Activated CD4-positive, CD25-positive, alpha-beta regulatory T cell treated with anti-CD3 and anti-CD28 coated beads, Interleukin-2, amount 50 U/mL, for 16 hours (primary cell): ENCODE results near the gene IL22RA2.
"Not testable (repeated sequence)": the region's sequence is repeated elsewhere in the genome, so short reads cannot be mapped to it uniquely, and the experiment has no call there.

Experiments
- DNase-seq: peaks from one replicate; pipeline ENCODE4 v3.0.0-alpha.2; 2020; ENCODE audit warnings: low read depth, low spot score

IL22RA2 gene

DNA sequence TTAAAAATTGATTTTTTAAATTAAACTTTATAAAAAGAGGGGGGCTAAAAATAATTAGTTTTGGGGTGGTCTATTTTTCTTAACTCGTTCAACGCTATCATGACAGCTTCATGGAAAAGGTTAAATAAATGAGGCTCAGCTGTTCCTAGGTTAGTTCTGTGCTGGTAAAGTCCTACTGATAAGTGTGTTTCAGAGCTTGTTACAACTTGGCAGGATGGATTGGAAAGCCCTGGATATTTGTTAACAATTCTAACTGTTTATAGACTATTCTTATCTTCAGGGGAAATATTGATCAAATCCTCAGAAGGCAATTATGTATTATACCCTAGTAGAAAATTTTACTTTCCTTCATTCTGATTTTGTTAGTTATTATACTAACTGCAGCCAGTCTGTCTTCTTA is 50.4 kb downstream of the IL22RA2 start:
- no peak for DNase-seq

DNA sequence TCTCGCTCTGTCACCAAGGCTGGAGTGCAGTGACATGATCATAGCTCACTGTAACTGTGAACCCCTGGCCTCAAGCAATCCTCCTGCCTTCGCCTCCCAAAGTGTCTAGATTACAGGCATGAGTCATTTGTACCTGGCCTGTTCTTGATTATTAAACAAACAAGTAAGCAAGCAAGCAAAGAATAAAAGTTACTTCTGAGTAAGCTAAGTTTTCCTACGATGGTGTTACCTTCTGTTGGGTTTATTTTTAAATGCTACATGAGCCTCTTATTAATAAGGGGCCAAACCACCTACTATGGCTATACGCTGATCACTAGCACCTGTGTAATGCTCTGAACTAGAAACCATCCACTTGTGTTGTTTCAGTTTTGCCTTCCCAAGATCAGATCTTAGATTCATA is 50.8 kb downstream of the IL22RA2 start:
- DNase-seq: no peak

DNA sequence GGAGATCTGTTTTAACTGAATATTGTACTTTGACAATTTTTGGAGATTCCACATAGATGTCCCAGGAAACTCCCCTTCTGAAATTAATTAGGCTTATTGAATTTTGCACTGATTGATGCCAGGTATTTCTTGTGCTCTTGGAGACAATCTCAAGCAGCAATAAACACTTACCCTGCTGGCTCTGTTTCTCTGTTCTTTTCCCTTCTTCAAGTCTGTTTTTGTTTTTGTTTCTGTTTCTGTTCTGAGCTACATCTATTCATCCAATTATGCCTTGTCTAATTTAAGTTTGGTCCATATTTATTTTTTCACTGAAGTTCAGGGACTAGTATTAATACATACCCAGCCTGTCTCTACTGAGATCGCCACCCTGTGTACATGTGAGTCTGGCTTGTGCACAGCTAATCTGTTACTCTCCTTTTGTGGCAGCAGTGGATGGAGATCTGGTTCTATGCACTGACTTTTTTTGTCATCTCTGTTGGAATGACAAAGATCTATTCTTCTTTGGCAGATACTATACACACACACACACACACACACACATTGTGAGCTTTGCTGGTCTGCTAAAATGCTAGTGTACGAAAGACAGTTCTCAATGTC is 51.9 kb downstream of the IL22RA2 start:
- DNase-seq: no peak

DNA sequence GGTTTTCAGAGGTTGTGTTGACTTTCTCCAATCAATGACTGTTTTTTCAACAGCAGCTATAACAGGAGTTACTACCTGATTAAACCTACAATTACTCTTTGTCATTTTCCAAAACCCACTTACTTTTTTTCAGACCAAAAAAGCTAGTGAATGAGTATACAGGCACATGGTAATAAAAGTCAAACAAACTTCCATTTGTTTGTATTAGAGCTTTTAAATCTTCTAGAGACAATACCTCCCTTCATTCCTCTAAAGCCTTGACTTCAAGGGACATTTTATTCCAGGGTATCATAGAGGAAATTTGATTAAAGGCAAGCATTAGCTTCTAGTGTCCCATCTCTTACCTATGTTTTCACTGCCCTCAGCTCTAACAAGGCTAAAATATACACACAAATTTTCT is 52.7 kb downstream of the IL22RA2 start:
- no peak for DNase-seq

DNA sequence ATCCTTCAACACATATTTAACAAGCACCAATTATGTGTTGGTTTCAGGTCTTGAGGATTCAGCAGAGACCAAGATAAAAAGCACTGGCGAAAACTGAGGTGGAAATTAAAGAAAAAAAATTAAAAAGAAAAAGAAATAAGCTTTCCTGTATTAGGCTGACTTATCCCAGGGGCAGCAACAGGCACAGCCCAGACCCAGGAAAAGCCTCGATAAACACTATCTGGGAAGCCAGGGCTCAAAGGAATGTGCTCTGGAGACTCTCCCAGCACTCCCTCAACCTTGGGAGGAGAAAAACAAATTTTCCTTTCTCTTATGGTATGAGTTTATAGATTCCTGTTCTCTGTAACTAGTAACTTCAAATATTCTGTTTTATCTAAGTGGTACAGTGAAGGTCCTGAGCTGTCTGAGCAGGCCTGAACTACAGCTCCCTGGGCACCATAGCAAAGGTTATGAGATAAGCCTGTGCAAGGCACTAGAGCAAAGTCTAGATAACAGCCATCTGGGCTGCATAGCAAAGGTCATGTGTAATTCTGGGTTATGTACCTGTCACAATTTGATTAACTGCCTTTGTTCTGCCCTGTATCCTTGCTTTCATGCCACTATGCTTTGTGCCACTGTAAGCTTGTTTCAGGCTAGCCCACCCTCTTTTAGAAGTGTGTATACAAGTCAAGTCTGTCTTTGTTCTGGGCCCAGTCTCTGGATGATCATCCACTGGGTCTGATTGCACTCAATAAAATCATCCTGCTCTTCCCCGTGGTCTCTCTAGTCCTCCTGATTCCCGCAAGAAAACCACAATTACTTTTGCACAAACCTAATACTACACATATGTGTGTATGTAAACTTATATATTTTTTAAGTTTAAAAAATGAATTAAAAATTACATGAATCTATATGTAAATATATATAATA is 54.0 kb downstream of the IL22RA2 start:
- DNase-seq: no peak

DNA sequence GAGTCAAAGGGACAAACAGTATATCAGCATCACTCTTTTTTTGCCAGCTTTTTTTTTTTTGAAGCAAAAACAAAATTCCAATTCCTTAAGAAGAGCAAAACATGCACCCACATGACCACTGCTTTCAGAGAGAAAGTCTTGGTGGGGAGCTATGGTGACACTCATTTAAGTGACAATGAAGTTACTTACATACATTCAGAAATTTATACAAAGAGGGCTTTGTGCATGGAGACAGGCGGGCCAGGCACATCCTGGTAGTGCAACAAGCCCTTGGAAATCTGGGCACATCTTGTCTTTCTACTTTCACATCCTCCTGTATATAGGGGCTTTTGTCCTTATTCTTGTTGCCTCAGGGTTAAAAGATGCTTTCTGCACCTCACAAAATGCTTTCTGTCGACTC is 55.9 kb downstream of the IL22RA2 start:
- no peak for DNase-seq

DNA sequence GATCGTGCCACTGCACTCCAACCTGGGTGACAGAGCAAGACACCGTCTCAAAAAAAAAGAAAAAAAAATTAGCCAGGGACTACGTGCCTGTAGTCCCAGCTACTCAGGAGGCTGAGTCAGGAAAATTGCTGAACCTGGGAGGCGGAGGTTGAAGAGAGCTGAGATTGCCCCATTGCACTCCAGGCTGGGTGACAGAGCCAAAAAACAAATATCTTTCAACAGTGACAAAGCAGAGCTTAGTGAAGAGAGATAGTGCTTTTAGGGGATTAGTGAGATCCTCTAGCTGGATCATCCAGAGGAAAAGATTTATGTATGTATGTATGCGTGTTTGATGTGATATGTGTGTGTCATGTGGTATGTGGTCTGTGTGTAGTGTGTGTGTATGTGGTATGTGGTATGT is 56.6 kb downstream of the IL22RA2 start:
- DNase-seq: no peak

DNA sequence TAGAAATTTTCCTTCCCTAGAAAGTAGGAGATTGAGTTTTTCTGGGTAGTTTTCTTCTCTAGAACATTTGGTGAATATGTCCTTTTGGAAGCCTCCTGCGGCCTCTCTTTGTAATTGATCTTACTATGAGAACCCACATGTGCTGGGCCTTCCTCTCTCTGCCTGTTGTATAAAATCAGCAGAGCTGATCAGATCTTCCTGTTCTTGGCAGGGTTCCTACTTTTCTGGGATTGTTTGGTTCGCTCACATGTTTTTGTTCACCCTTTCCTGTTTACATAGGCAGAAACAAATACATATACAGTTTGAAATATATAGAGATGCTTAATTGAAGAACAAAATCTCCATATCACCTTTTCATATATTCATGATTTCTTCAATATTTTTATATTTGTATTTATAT is 57.8 kb downstream of the IL22RA2 start:
- DNase-seq: no peak

DNA sequence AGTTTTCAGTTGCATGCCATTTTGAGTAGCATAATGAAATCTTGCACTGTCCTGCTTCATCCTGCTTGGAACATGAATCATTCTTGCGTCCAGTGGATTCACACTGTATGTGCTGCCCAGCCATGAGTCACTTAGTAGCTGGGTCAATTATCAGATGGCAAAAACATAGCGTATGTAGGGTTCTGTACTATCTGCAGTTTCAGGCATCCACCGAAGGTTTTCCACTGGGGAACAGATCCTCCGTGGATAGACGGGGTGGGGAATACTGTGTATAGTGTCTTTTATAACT is 61.4 kb downstream of the IL22RA2 start:
- DNase-seq: no peak

DNA sequence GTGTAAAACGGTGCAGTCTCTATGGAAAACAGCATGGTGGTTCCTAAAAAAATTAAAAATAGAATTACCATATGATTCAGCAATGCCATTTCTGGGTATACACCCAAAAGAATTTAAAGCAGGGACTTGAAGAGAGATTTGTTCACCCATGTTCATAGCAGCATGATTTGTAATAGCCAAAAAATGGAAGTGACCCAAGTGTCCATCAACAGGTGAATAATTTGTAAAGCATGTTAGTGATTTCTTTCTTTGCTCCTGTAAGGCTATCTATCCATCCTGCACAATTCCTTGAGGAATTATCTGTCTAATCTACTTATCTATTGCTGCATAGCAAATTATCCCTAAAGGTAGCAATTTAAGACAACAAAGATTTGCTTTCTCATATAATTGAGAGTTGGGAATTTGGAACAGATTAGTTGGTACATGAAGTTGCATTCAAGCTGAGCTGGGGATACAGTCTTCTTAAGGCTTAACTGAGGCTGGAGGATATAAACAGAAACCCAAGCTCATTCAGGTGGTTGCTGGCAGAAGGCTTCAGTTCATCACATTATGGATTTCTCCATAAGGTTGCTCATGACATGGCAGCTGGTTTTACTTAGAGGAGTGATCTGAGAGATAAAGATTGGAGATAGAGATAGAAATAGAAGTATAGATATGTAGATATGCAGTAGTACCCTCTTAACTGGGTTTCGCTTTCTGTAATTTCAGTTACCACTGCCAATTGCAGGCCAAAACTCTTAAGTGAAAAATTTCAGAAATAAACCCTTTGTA is 62.0 kb downstream of the IL22RA2 start:
- no peak for DNase-seq

DNA sequence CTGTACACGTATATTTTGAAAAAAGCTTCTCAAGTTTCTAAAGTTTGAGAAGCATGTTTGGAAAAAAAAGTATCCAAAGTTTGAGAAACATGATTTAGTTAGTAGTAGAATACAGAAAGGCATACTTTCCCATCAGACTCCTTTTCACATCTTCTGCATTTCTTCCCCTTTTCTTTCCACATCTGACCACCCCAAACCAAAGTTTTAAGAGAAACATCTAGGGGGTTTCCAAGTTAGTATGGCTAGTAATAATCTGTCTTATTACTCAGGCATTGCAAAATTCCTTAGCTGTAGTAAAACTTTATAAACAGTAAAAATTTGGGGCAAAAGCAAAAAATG is 65.7 kb downstream of the IL22RA2 start:
- DNase-seq: no peak

DNA sequence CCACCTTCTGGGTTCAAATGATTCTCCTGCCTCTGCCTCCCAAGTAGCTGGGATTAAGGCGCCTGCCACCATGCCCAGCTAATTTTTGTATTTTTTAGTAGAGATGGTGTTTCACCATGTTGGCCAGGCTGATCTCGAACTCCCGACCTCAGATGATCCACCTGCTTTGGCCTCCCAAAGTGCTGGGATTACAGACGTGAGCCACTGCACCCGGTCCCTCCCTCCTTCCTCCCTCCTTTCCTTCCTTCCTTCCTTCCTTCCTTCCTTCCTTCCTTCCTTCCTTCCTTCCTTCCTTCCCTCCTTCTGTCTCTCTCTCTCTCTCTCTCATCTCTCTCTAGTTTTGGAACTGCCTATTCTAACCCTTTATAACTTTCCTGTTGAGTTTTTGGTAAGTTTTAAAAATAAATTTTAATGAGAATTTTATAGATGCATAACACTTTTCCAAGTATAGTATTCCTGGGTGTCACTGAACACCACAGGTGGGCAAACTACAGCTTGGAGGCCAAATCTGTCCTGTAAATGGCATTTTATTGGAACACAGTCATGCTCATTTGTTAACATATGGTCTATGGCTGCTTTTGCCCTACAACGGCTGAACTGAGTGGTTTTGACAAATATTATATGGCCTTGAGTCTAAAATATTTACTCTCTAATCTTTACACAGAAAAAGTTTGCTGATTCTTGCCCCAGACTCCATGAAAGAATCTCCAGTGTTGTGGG is 66.2 kb downstream of the IL22RA2 start:
- not testable (repeated sequence) for DNase-seq

DNA sequence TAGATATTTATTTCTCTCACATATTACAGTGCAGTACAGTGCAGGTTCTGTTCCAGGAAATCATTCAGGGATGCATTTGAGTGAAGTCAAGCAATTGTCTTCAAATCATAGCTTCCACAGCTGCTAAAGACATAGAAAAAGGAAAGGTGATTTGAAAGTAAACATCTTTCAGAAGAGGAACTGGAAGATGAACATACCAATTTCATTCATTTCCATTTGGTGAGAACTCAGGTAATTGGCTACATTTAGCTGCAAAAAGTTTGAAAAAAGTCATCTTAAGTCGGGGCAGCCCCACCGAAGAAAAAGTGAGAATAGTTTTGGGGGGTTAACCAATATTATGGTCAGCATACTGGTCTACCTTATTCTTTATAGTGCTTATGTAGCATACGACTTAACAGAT is 67.3 kb downstream of the IL22RA2 start:
- DNase-seq: no peak

DNA sequence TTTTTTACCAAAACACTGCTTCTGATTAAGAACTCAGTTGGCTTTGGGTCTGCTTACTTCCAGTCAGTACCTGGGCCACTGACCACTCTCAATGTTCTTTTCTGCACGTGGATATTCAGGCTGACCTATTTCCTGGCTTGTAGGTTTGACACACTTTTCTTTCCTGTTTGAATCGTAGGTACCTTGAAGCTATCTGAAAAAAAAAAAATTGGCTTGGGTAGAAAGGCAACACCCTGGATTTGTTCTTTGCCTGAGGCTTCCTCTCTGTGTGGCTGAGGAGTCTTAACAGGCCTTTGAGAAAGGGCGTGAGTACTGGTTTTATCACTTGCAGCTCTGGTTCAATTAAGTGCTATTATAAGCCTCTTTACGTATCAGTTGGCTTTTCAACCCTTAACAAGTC is 68.1 kb downstream of the IL22RA2 start:
- no peak for DNase-seq

DNA sequence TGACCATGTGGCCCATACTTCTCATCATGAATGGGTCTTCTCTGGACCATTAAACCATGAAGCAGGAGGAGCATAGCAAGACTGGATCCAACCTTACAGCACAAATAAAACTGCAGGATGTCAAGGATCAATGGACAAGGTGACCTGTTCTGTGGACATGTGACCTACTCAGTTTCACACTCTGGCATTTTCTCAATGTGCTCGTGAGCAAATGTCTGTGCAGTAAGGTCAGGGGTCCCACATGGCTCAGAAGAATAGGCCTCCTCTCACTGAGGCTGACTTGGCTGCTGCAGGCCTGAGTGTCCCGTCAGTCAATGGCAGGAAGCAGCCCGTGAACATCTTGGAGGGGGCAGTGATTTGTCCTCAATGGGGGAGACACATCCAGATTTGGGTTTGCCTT is 68.5 kb downstream of the IL22RA2 start:
- DNase-seq: no peak

DNA sequence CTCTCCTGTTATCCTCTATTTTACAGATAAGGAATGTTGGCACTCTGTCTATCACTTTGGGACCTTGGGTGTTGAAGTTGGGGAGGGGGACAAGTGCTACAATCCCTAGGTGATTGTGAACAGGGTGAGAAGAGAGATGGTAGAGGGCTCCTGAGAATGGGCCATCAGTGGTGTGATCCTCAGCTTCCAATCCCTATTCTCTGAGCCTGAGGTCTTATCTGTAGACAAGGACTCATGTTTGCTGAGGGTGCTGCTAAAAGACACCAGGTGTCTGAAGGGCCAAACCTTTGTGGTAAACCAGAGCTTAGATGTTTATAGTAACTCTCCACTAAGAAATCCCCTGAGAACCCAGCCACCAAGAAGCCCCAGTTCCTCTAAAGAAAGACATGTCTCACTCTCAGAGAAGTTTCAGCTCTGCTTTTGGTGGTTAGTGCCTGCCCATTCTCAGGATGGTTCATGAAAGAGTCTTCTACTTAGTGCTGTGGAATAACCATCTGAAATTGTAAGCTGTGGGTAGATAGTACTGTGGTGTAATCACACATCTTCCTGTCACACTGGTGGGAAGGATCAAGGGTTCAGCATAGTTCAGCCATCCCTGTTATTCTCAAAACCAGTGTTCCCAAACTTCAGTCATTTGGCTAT is 70.5 kb downstream of the IL22RA2 start:
- DNase-seq: no peak

DNA sequence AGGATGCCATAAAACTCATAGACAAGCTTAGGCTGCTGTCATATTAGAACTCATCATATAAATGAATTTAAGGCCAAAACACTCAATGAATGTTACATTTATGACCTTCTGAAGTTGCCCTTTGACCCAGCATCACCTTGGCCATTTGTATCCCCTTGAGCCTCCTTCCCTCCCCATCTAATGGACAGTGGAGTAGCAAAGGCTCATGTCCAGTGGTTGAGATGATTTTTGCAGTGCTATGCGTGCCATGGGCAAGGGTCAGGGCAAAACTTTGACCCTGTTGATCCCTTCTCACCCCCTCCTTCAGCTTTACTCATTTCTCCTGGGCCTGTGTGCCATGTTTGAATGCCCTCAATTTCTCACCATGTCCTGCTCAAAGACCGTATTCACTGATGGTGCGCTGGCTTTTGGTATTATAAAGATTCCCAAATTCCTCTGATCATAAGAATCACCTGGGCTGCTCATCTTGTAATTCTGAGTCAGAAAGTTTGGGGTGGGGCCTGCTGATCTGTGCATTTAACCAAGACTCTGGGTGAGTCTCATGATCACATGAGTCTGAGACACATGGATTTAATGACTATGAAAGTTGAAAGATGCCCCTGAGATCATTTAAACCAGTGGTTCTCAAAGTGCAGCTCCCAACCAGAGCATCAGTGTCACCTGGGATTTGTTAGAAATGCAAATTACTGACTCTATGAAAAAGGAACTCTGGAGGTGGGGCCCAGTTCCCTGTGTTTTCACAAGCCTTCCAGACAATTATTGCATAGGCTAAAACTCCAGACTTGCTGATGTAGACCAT is 71.2 kb downstream of the IL22RA2 start:
- DNase-seq: no peak

DNA sequence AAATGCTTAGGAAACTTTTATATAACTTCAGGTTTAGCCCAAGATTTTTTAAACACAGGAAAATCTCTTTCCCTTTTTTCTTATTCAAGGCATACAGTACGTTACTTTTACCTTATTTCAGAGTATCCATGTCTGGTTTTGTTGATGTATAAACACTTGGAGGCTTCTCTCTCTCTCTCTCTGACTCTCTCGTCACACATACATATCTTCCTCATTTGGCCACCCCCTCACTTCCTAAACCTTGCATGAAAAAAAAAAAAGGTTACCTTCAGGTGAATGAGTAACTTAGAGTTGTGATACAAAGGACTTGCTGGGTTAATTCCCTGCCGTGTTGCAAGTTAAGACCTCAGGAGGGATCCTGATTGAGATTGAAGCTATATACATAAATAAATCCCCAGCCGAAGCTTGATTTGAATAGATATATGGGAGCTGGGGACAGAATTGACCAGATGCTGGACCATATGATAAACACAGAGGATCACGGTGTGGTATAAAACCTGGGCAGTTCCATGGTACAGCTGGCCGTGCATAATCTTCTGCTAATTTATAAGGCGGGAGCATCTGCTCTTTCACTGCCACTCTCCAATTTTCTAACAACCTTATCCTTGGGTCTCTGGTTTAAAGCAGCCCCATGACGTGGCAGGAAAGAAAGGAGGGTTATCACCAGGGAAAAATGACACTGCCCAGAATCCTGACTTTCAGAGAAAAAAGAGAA is 73.6 kb downstream of the IL22RA2 start:
- no peak for DNase-seq

DNA sequence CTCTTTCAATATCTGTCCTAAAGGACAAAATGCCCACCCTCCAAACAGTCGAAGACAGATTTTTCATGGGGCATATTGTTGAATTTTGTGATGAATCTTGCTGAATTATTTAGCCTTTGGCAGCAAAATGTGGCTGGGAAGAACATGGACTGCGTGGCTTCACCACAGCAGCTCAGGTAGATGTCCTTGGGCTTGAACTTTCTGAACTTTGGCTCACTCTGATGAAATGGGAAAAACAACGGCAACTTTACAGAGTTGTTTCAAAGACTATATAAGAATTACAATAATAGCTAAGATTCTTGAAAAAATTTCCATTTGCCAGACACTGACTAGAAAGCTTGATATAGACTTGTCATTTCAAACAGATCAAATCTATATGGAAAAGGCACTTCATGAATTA is 75.9 kb downstream of the IL22RA2 start:
- no peak for DNase-seq

DNA sequence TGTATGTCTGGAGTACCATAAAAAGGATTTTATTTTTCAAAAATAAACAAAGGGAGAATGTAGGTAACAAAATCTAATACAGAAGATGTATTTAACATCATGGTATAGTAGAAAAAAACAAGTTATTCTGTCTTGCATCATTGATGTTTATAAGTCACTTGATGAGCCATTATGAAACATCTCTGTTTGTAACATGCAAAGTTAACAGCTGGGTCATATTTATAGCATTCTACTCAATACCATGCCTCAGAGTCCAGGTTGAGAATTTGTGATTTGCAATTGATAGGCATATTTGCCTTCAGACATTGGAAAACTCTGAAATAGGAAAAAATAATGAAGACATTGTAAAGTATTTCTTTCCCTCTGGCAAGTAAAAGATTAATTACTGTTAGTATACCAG is 76.4 kb downstream of the IL22RA2 start:
- DNase-seq: no peak
